Stimulated activated effector memory CD8-positive, alpha-beta T cell treated with anti-CD3 and anti-CD28 coated beads, Interleukin-12 subunit alpha, Interleukin-12 subunit beta, amount 100 ng/mL, for 72 hours (primary cell): ENCODE results near the gene NPTN.
"Not testable (repeated sequence)": the region's sequence is repeated elsewhere in the genome, so short reads cannot be mapped to it uniquely, and the experiment has no call there.

Source experiments
- ATAC-seq: fragments of 150-1000 bp; cut with Tn5 transposase; 2 replicates; pipeline ENCODE4 v1.10.0; 2021
- DNase-seq, 2 donors: peaks; one replicate each; pipeline ENCODE4 v3.0.0; 2021 to 2022; ENCODE audit warnings: low spot score in 2 of 2
- H3K27ac Mint-ChIP-seq: one replicate; pipeline ENCODE4 v1.8.0; 2022; ENCODE audit warnings: mild to moderate bottlenecking, mixed read lengths
- H3K36me3 Mint-ChIP-seq: one replicate; pipeline ENCODE4 v1.8.0; 2022; ENCODE audit warnings: mild to moderate bottlenecking, mixed read lengths
- H3K4me1 Mint-ChIP-seq: one replicate; pipeline ENCODE4 v1.8.0; 2022; ENCODE audit warnings: mixed read lengths
- H3K4me3 Mint-ChIP-seq: one replicate; pipeline ENCODE4 v1.8.0; 2022; ENCODE audit warnings: mild to moderate bottlenecking, mixed read lengths
- H3K9me3 Mint-ChIP-seq: one replicate; pipeline ENCODE4 v1.8.0; 2022; ENCODE audit warnings: mixed read lengths

The NPTN gene

GRCh38 chr15:73599934-73600333 lies 33.3 kb downstream of the NPTN start:
- ATAC-seq (no peak), DNase-seq (no peak)
- no peaks in the 10 kb centered on the region for H3K9me3 Mint-ChIP-seq
- H3K36me3 Mint-ChIP-seq, result peaks cover 18% of the 10 kb centered on the region
- no peak overlapping the region for H3K27ac Mint-ChIP-seq
- H3K4me3 Mint-ChIP-seq, result no peak overlapping the region
- H3K4me1 Mint-ChIP-seq, result peaks cover 44% of the 10 kb centered on the region

GRCh38 chr15:73598530-73599160 lies 34.5 kb downstream of the NPTN start:
- ATAC-seq (no peak), DNase-seq (no peak)
- H3K36me3 Mint-ChIP-seq, result peaks cover 9% of the 10 kb centered on the region
- no peak overlapping the region for H3K4me3 Mint-ChIP-seq
- H3K4me1 Mint-ChIP-seq, result peaks cover 42% of the 10 kb centered on the region
- H3K9me3 Mint-ChIP-seq, result no peaks in the 10 kb centered on the region
- H3K27ac Mint-ChIP-seq, result peak overlapping the region; percentile 46

GRCh38 chr15:73597036-73597638 lies 36.1 kb downstream of the NPTN start:
- H3K27ac Mint-ChIP-seq, result no peak overlapping the region
- H3K4me3 Mint-ChIP-seq, result no peak overlapping the region
- ATAC-seq (no peak), DNase-seq (no peak)
- peaks cover 45% of the 10 kb centered on the region for H3K4me1 Mint-ChIP-seq
- no peaks in the 10 kb centered on the region for H3K9me3 Mint-ChIP-seq
- H3K36me3 Mint-ChIP-seq, result peaks cover 9% of the 10 kb centered on the region

- DNase-seq (no peak), ATAC-seq (no peak)
- Mint-ChIP-seq H3K27ac (peak overlapping the region; percentile 51), H3K36me3 (peaks cover 15% of the 10 kb centered on the region), H3K4me3 (no peak overlapping the region), H3K9me3 (no peaks in the 10 kb centered on the region), H3K4me1 (peaks cover 45% of the 10 kb centered on the region)
Observed at GRCh38 chr15:73596174-73596573, 37.0 kb downstream of the NPTN start.

- Mint-ChIP-seq H3K27ac (no peak overlapping the region), H3K9me3 (no peaks in the 10 kb centered on the region), H3K4me1 (peaks cover 35% of the 10 kb centered on the region), H3K36me3 (peaks cover 36% of the 10 kb centered on the region), H3K4me3 (no peak overlapping the region)
- ATAC-seq, result no peak
- no peak for DNase-seq
Observed at GRCh38 chr15:73594109-73594508, 39.1 kb downstream of the NPTN start.

GRCh38 chr15:73593304-73594074 lies 39.7 kb downstream of the NPTN start:
- peaks cover 42% of the 10 kb centered on the region for H3K36me3 Mint-ChIP-seq
- H3K4me3 Mint-ChIP-seq, result no peak overlapping the region
- H3K9me3 Mint-ChIP-seq, result no peaks in the 10 kb centered on the region
- ATAC-seq (no peak), DNase-seq (no peak)
- H3K27ac Mint-ChIP-seq, result no peak overlapping the region
- peaks cover 32% of the 10 kb centered on the region for H3K4me1 Mint-ChIP-seq

- no peak overlapping the region for H3K4me3 Mint-ChIP-seq
- no peaks in the 10 kb centered on the region for H3K9me3 Mint-ChIP-seq
- peaks cover 72% of the 10 kb centered on the region for H3K36me3 Mint-ChIP-seq
- no peak overlapping the region for H3K27ac Mint-ChIP-seq
- DNase-seq (no peak), ATAC-seq (no peak)
- H3K4me1 Mint-ChIP-seq, result peaks cover 22% of the 10 kb centered on the region
Observed at GRCh38 chr15:73590263-73590662, 42.9 kb downstream of the NPTN start.

- Mint-ChIP-seq H3K27ac (no peak overlapping the region), H3K9me3 (no peaks in the 10 kb centered on the region), H3K36me3 (peaks cover 72% of the 10 kb centered on the region), H3K4me1 (peaks cover 27% of the 10 kb centered on the region), H3K4me3 (no peak overlapping the region)
- no peak for DNase-seq
- ATAC-seq, result no peak
Observed at GRCh38 chr15:73589766-73590165, 43.4 kb downstream of the NPTN start.

- Mint-ChIP-seq H3K27ac (peak overlapping the region; percentile 82), H3K4me1 (peaks cover 41% of the 10 kb centered on the region)
- DNase-seq, result no peak
Observed at GRCh38 chr15:73585871-73586654, 47.1 kb downstream of the NPTN start.

GRCh38 chr15:73584699-73585420 lies 48.3 kb downstream of the NPTN start:
- peaks cover 41% of the 10 kb centered on the region for H3K4me1 Mint-ChIP-seq
- peak overlapping the region; percentile 82 for H3K27ac Mint-ChIP-seq
- peaks cover 87% of the 10 kb centered on the region for H3K36me3 Mint-ChIP-seq
- H3K9me3 Mint-ChIP-seq, result no peaks in the 10 kb centered on the region
- DNase-seq (no peak), ATAC-seq (peak; percentile 63)
- H3K4me3 Mint-ChIP-seq, result peak overlapping the region; percentile 12

More at GRCh38 chr15:73585871-73586654, 47.1 kb downstream of the NPTN start:
- Mint-ChIP-seq H3K36me3 (peaks cover 98% of the 10 kb centered on the region), H3K9me3 (no peaks in the 10 kb centered on the region), H3K4me3 (peak overlapping the region; percentile 9)
- peak; percentile 64 for ATAC-seq

GRCh38 chr15:73583544-73583943 lies 49.6 kb downstream of the NPTN start:
- DNase-seq, result no peak
- ATAC-seq, result peak; percentile 74
- Mint-ChIP-seq H3K4me1 (peaks cover 41% of the 10 kb centered on the region), H3K4me3 (no peak overlapping the region), H3K36me3 (peaks cover 85% of the 10 kb centered on the region), H3K27ac (peak overlapping the region; percentile 32), H3K9me3 (no peaks in the 10 kb centered on the region)

GRCh38 chr15:73582851-73583379 lies 50.3 kb downstream of the NPTN start:
- Mint-ChIP-seq H3K4me1 (peaks cover 46% of the 10 kb centered on the region), H3K4me3 (no peak overlapping the region), H3K36me3 (peaks cover 86% of the 10 kb centered on the region), H3K27ac (peak overlapping the region; percentile 32), H3K9me3 (no peaks in the 10 kb centered on the region)
- no peak for ATAC-seq
- no peak for DNase-seq

GRCh38 chr15:73578026-73578425 lies 55.2 kb downstream of the NPTN start:
- Mint-ChIP-seq H3K9me3 (no peaks in the 10 kb centered on the region), H3K36me3 (peaks cover 71% of the 10 kb centered on the region), H3K4me3 (no peak overlapping the region), H3K4me1 (peaks cover 12% of the 10 kb centered on the region), H3K27ac (peak overlapping the region; percentile 0)
- DNase-seq (no peak), ATAC-seq (no peak)

- not testable (repeated sequence) for DNase-seq, H3K4me3 Mint-ChIP-seq, ATAC-seq, H3K9me3 Mint-ChIP-seq, H3K27ac Mint-ChIP-seq
- Mint-ChIP-seq H3K4me1 (peaks cover 12% of the 10 kb centered on the region), H3K36me3 (peaks cover 71% of the 10 kb centered on the region)
Observed at GRCh38 chr15:73577593-73577992, 55.6 kb downstream of the NPTN start.
